GM23248 (cell line): ENCODE measurements around the gene ZNF850. TPM values are rescaled to one million over a fixed set of nuclear protein-coding genes. Genes with fewer than 3 reads are reported as not detected.
"Not testable (repeated sequence)": the region's sequence is repeated elsewhere in the genome, so short reads cannot be mapped to it uniquely, and the experiment has no call there.

Source experiments
- DNase-seq: peaks from one replicate; pipeline ENCODE4 v3.0.0-alpha.2; 2015
- H2AFZ ChIP-seq: fragments of 200-600 bp; sonication (generic); 2 replicates; pipeline ENCODE4 v1.6.1; 2016; ENCODE audit warnings: antibody characterized with exemption
- H3F3A ChIP-seq: fragments of 200-600 bp; sonication (generic); 2 replicates; pipeline ENCODE4 v1.6.1; 2016; ENCODE audit warnings: mild to moderate bottlenecking, antibody characterized with exemption, mixed run types; ENCODE audit not compliant: insufficient read depth
- H3K27ac ChIP-seq: fragments of 200-600 bp; sonication (generic); 2 replicates; pipeline ENCODE4 v1.5.1; 2016; ENCODE audit warnings: mild to moderate bottlenecking
- H3K27me3 ChIP-seq: fragments of 200-600 bp; sonication (generic); replicated peaks from 2 replicates; pipeline ENCODE4 v1.6.1; 2016; ENCODE audit warnings: mild to moderate bottlenecking; ENCODE audit not compliant: insufficient read depth
- H3K36me3 ChIP-seq: fragments of 200-600 bp; sonication (generic); 2 replicates; pipeline ENCODE4 v1.6.1; 2016; ENCODE audit warnings: low read depth, mild to moderate bottlenecking
- H3K4me1 ChIP-seq: fragments of 200-600 bp; sonication (generic); 2 replicates; pipeline ENCODE4 v1.6.1; 2016; ENCODE audit warnings: mild to moderate bottlenecking; ENCODE audit not compliant: insufficient read depth
- H3K4me2 ChIP-seq: fragments of 200-600 bp; sonication (generic); one replicate; pipeline ENCODE4 v1.6.1; 2016; ENCODE audit warnings: mild to moderate bottlenecking; ENCODE audit not compliant: unreplicated experiment
- H3K4me3 ChIP-seq: fragments of 200-600 bp; sonication (generic); 2 replicates; pipeline ENCODE4 v1.5.1; 2016; ENCODE audit warnings: mild to moderate bottlenecking
- H3K79me2 ChIP-seq: fragments of 200-600 bp; sonication (generic); 2 replicates; pipeline ENCODE4 v1.6.1; 2016; ENCODE audit warnings: mild to moderate bottlenecking; ENCODE audit not compliant: insufficient read depth
- H3K9ac ChIP-seq: fragments of 200-600 bp; sonication (generic); 2 replicates; pipeline ENCODE4 v1.6.1; 2016; ENCODE audit warnings: mild to moderate bottlenecking
- H3K9me2 ChIP-seq: fragments of 200-600 bp; sonication (generic); 2 replicates; pipeline ENCODE4 v1.6.1; 2016; ENCODE audit warnings: mixed run types, mild to moderate bottlenecking, moderate library complexity; ENCODE audit not compliant: insufficient read depth
- H3K9me3 ChIP-seq: fragments of 200-600 bp; sonication (generic); one replicate; pipeline ENCODE4 v1.6.1; 2017; ENCODE audit warnings: low read depth
- H4K20me1 ChIP-seq: fragments of 200-600 bp; sonication (generic); 2 replicates; pipeline ENCODE4 v1.6.0; 2016; ENCODE audit not compliant: insufficient read depth
- EZH2 ChIP-seq: fragments of 200-600 bp; sonication (generic); IDR thresholded peaks from 2 replicates; pipeline ENCODE4 v1.6.1; 2018; ENCODE audit warnings: antibody characterized with exemption, mild to moderate bottlenecking; ENCODE audit not compliant: insufficient read depth, poor library complexity, severe bottlenecking
- EZH2phosphoT487 ChIP-seq: fragments of 200-600 bp; sonication (generic); IDR thresholded peaks from 2 replicates; pipeline ENCODE4 v1.6.1; 2018; ENCODE audit warnings: antibody characterized with exemption, moderate library complexity, mild to moderate bottlenecking, low read depth; ENCODE audit not compliant: insufficient read depth
- WGBS, 2 experiments: methylation state at CpG; one replicate each; pipeline ENCODE4 v1.1.6; 2015 to 2017; ENCODE audit warnings: low lambda C conversion rate in 2 of 2, low coverage in 1 of 2; ENCODE audit errors: missing lambda C conversion rate in 2 of 2; 5-methylcytosine and 5-hydroxymethylcytosine counted together
- in situ Hi-C: fragments of 300-500 bp; cut with MboI; formaldehyde crosslinking; loops from 2 replicates; pipeline ENCODE4 v1.15.0; 2020
- polyA plus RNA-seq: library from polyadenylated mRNA; unstranded; fragments of >200 nt; fragmentation: Nextera tagmentation; extraction: Ambion mirVana; gene quantifications from 2 replicates; pipeline ENCODE4 v1.2.1, GENCODE V29; 2016
- total RNA-seq: library from RNA; depleted of rRNA; stranded (reverse); fragments of >200 nt; shearing (Covaris generic); gene quantifications from 2 replicates; pipeline ENCODE4 v1.2.3, GENCODE V29; 2014

ZNF850 gene
- total and polyA plus RNA-seq, 2 experiments from 2014 or later = 0.75 to 1.2 TPM

- H3K9me3 ChIP-seq = no peaks in the 10 kb centered on the region
- H3K9me2 ChIP-seq = no peaks in the 10 kb centered on the region
- TF ChIP-seq EZH2phosphoT487 = no peak
- H3F3A ChIP-seq = peaks cover 16% of the 10 kb centered on the region; the same call in 1 of the 2 replicates
- H3K27ac ChIP-seq = no peak overlapping the region
- no peaks in the 10 kb centered on the region for H3K27me3 ChIP-seq
- H3K4me1 ChIP-seq = no peaks in the 10 kb centered on the region
- WGBS, 2 experiments = 34 to 36% methylated on average over 26 to 32 of the region's 38 CpGs
- H4K20me1 ChIP-seq = no peaks in the 10 kb centered on the region
- no peak overlapping the region for H3K4me3 ChIP-seq
- H3K9ac ChIP-seq = no peak overlapping the region
- no peaks in the 10 kb centered on the region for H3K36me3 ChIP-seq
- peak overlapping the region; percentile 14; the same call in 1 of the 2 replicates for H2AFZ ChIP-seq
- H3K4me2 ChIP-seq = no peak overlapping the region
- 0 out of 2 replicates have a peak, but pooled peaks cover 3% of the 10 kb centered on the region for H3K79me2 ChIP-seq
- no peak for DNase-seq
- in situ Hi-C loops = no loop called here
Measured at GRCh38 chr19:36775768-36776167, 3.2 kb upstream of the ZNF850 start.

- WGBS, 2 experiments = 9 to 14% methylated on average over 14 to 15 of the region's 15 CpGs
- Histone ChIP-seq H2AFZ (peak overlapping the region; percentile 98), H3K36me3 (no peaks in the 10 kb centered on the region), H3K9me3 (no peaks in the 10 kb centered on the region), H3K27ac (no peak overlapping the region), H3K27me3 (no peaks in the 10 kb centered on the region), H3K4me1 (no peaks in the 10 kb centered on the region), H3K9ac (peak overlapping the region; percentile 86), H4K20me1 (no peaks in the 10 kb centered on the region), H3K79me2 (peaks cover 27% of the 10 kb centered on the region), H3K4me2 (peak overlapping the region; percentile 94), H3K9me2 (no peaks in the 10 kb centered on the region), H3F3A (peaks cover 16% of the 10 kb centered on the region; the same call in 1 of the 2 replicates), H3K4me3 (peak overlapping the region; percentile 100)
- TF ChIP-seq EZH2phosphoT487 = no peak
- TF ChIP-seq EZH2 = no peak
- DNase-seq = no peak
- in situ Hi-C loops = no loop called here
Measured at GRCh38 chr19:36773223-36773579, 594 bp upstream of the ZNF850 start.

GRCh38 chr19:36771261-36772231 is 1.1 kb downstream of the ZNF850 start:
- H3K27ac ChIP-seq = peak overlapping the region; percentile 72
- no peaks in the 10 kb centered on the region for H3K4me1 ChIP-seq
- H3K9me2 ChIP-seq = no peaks in the 10 kb centered on the region
- H4K20me1 ChIP-seq = no peaks in the 10 kb centered on the region
- in situ Hi-C loops = no loop called here
- WGBS, 2 experiments = 3 to 4% methylated on average over 27 to 29 of the region's 29 CpGs
- H3K4me2 ChIP-seq = peak overlapping the region; percentile 94
- peak overlapping the region; percentile 100 for H3K4me3 ChIP-seq
- H3K9me3 ChIP-seq = no peaks in the 10 kb centered on the region
- H3K9ac ChIP-seq = peak overlapping the region; percentile 86
- peaks cover 39% of the 10 kb centered on the region for H3K79me2 ChIP-seq
- no peaks in the 10 kb centered on the region; the same call in 1 of the 2 replicates for H3K36me3 ChIP-seq
- H3K27me3 ChIP-seq = no peaks in the 10 kb centered on the region
- TF ChIP-seq EZH2 = no peak
- TF ChIP-seq EZH2phosphoT487 = peak; percentile 51; the same call in 1 of the 2 replicates
- DNase-seq = peak; percentile 92
- peaks cover 16% of the 10 kb centered on the region; the same call in 1 of the 2 replicates for H3F3A ChIP-seq
- H2AFZ ChIP-seq = peak overlapping the region; percentile 98

- Histone ChIP-seq H3K9me2 (no peaks in the 10 kb centered on the region), H2AFZ (no peak overlapping the region), H4K20me1 (no peaks in the 10 kb centered on the region), H3K27me3 (no peaks in the 10 kb centered on the region), H3K9ac (no peak overlapping the region), H3K36me3 (peaks cover 80% of the 10 kb centered on the region), H3K27ac (no peak overlapping the region), H3K4me2 (no peak overlapping the region), H3K4me3 (no peak overlapping the region), H3K4me1 (no peaks in the 10 kb centered on the region), H3K79me2 (no peaks in the 10 kb centered on the region), H3K9me3 (peaks cover 20% of the 10 kb centered on the region), H3F3A (no peaks in the 10 kb centered on the region)
- in situ Hi-C loops = no loop called here
- DNase-seq = no peak
- TF ChIP-seq EZH2 = no peak
- no peak for TF ChIP-seq EZH2phosphoT487
- 97 to 98% methylated on average over 4 of the region's 4 CpGs for WGBS, 2 experiments
Measured at GRCh38 chr19:36750066-36750691, 22.4 kb downstream of the ZNF850 start.

GRCh38 chr19:36749613-36750012 is 23.0 kb downstream of the ZNF850 start:
- H3K4me3 ChIP-seq, H3K4me1 ChIP-seq, H4K20me1 ChIP-seq, H3K9me2 ChIP-seq, H3K4me2 ChIP-seq, H3K9ac ChIP-seq, H3F3A ChIP-seq, H3K27me3 ChIP-seq, in situ Hi-C loops, DNase-seq, H3K27ac ChIP-seq, H2AFZ ChIP-seq, H3K79me2 ChIP-seq: not testable (repeated sequence)
- Histone ChIP-seq H3K9me3 (peaks cover 20% of the 10 kb centered on the region), H3K36me3 (peaks cover 75% of the 10 kb centered on the region)
- 96 to 98% methylated on average over 8 of the region's 8 CpGs for WGBS, 2 experiments
